GM12878 (cell line): Measurements from ENCODE around the gene ACSF3.

ENCODE experiments used
- CTCF ChIP-seq, 3 experiments: IDR thresholded peaks in 2 of 3; conservative IDR thresholded peaks in 1 of 3; 2 replicates each; pipeline ENCODE4 v1.5.1; 2011; ENCODE audit warnings: low read depth in 3 of 3, low read length in 3 of 3, mild to moderate bottlenecking in 3 of 3, control low read depth in 2 of 3, moderate library complexity in 2 of 3, inconsistent platforms in 1 of 3, mixed read lengths in 1 of 3; ENCODE audit not compliant: control insufficient read depth in 2 of 3, insufficient read depth in 1 of 3; ENCODE audit errors: extremely low read depth in 1 of 3
- ETV6 ChIP-seq, 2 experiments: fragments of 450-650 bp in 1 of 2; IDR thresholded peaks in 1 of 2; conservative IDR thresholded peaks in 1 of 2; 2 replicates each; pipeline ENCODE4 v1.6.1; 2014; ENCODE audit warnings: antibody characterized with exemption in 1 of 2, borderline replicate concordance in 1 of 2, low read depth in 1 of 2, mild to moderate bottlenecking in 1 of 2, moderate library complexity in 1 of 2
- FOXM1 ChIP-seq: IDR thresholded peaks from 2 replicates; pipeline ENCODE4 v1.6.1; 2012; ENCODE audit warnings: low read depth, mild to moderate bottlenecking, inconsistent platforms, low read length, moderate library complexity
- JUND ChIP-seq: IDR thresholded peaks from 2 replicates; pipeline ENCODE4 v1.6.1; 2012; ENCODE audit warnings: low read depth, mild to moderate bottlenecking, low read length, improper control_type of control experiment, moderate library complexity
- NFIC ChIP-seq: IDR thresholded peaks from 2 replicates; pipeline ENCODE4 v1.6.1; 2012; ENCODE audit warnings: low read depth, mild to moderate bottlenecking, inconsistent platforms, low read length, moderate library complexity
- TF ChIP-seq, protein P1 (sequence below): IDR thresholded peaks from 2 replicates; pipeline ENCODE4 v1.6.1; 2012; ENCODE audit warnings: low read depth, low read length, improper control_type of control experiment

- TF ChIP-seq FOXM1, result peak; percentile 64
- TF ChIP-seq NFIC, result peak; percentile 69
- peak in 1 of 2 experiments; percentile 92; a peak in 2 of 4 replicates for TF ChIP-seq ETV6 (conservative IDR thresholded peaks at IDR 0.05 in 1 of 2, IDR thresholded peaks at IDR 0.05 in 1 of 2; ENCODE audit: borderline replicate concordance in 1 of 2, low read depth in 1 of 2)
- TF ChIP-seq CTCF (IDR thresholded peaks at IDR 0.05 in 2 of 3, conservative IDR thresholded peaks at IDR 0.05 in 1 of 3; ENCODE audit: control insufficient read depth in 2 of 3, extremely low read depth in 1 of 3, insufficient read depth in 1 of 3, low read depth in 3 of 3, low read length in 3 of 3), result no peak
- no peak for TF ChIP-seq JUND
- TF ChIP-seq, protein P1, sequence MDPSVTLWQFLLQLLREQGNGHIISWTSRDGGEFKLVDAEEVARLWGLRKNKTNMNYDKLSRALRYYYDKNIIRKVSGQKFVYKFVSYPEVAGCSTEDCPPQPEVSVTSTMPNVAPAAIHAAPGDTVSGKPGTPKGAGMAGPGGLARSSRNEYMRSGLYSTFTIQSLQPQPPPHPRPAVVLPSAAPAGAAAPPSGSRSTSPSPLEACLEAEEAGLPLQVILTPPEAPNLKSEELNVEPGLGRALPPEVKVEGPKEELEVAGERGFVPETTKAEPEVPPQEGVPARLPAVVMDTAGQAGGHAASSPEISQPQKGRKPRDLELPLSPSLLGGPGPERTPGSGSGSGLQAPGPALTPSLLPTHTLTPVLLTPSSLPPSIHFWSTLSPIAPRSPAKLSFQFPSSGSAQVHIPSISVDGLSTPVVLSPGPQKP, result peak; percentile 64; the same call in 1 of the 2 replicates
Measured at GRCh38 chr16:89115216-89115861, 21.7 kb downstream of the ACSF3 start.
